Measurements from ENCODE around the gene SEZ6L.
A peak's percentile ranks its signal among the peaks of the same experiment; 100 is the strongest.

Gene SEZ6L

GRCh38 chr22:26174280-26174679, 5.0 kb downstream of the SEZ6L start:
- DNase-seq (ENCODE audit: low read depth, low spot score): peak; percentile 70

- no peak for DNase-seq (ENCODE audit: low read depth, low spot score)
Observed at GRCh38 chr22:26182723-26183122, 13.5 kb downstream of the SEZ6L start.

GRCh38 chr22:26185190-26185589, 15.9 kb downstream of the SEZ6L start:
- DNase-seq (ENCODE audit: low read depth, low spot score): no peak

- DNase-seq (ENCODE audit: low read depth, low spot score): no peak
Observed at GRCh38 chr22:26188341-26188740, 19.1 kb downstream of the SEZ6L start.

GRCh38 chr22:26194313-26194712, 25.1 kb downstream of the SEZ6L start:
- DNase-seq (ENCODE audit: low read depth, low spot score): no peak

GRCh38 chr22:26194877-26195276, 25.6 kb downstream of the SEZ6L start:
- no peak for DNase-seq (ENCODE audit: low read depth, low spot score)

GRCh38 chr22:26196657-26197056, 27.4 kb downstream of the SEZ6L start:
- DNase-seq (ENCODE audit: low read depth, low spot score): no peak

GRCh38 chr22:26197425-26197824, 28.2 kb downstream of the SEZ6L start:
- DNase-seq (ENCODE audit: low read depth, low spot score): no peak

GRCh38 chr22:26199665-26200064, 30.4 kb downstream of the SEZ6L start:
- no peak for DNase-seq (ENCODE audit: low read depth, low spot score)

GRCh38 chr22:26202280-26202924, 33.1 kb downstream of the SEZ6L start:
- DNase-seq (ENCODE audit: low read depth, low spot score): no peak

- DNase-seq (ENCODE audit: low read depth, low spot score): no peak
Observed at GRCh38 chr22:26205494-26205893, 36.2 kb downstream of the SEZ6L start.

- no peak for DNase-seq (ENCODE audit: low read depth, low spot score)
Observed at GRCh38 chr22:26210334-26210733, 41.1 kb downstream of the SEZ6L start.

- DNase-seq (ENCODE audit: low read depth, low spot score): no peak
Observed at GRCh38 chr22:26213826-26214225, 44.6 kb downstream of the SEZ6L start.

GRCh38 chr22:26214466-26214865, 45.2 kb downstream of the SEZ6L start:
- DNase-seq (ENCODE audit: low read depth, low spot score): no peak

GRCh38 chr22:26215736-26216135, 46.5 kb downstream of the SEZ6L start:
- no peak for DNase-seq (ENCODE audit: low read depth, low spot score)

GRCh38 chr22:26225207-26225606, 55.9 kb downstream of the SEZ6L start:
- no peak for DNase-seq (ENCODE audit: low read depth, low spot score)

GRCh38 chr22:26226538-26227297, 57.5 kb downstream of the SEZ6L start:
- DNase-seq (ENCODE audit: low read depth, low spot score): no peak

GRCh38 chr22:26229910-26230309, 60.6 kb downstream of the SEZ6L start:
- no peak for DNase-seq (ENCODE audit: low read depth, low spot score)

GRCh38 chr22:26234296-26234695, 65.0 kb downstream of the SEZ6L start:
- no peak for DNase-seq (ENCODE audit: low read depth, low spot score)

GRCh38 chr22:26235792-26236487, 66.7 kb downstream of the SEZ6L start:
- no peak for DNase-seq (ENCODE audit: low read depth, low spot score)

GRCh38 chr22:26236991-26237390, 67.7 kb downstream of the SEZ6L start:
- DNase-seq (ENCODE audit: low read depth, low spot score): no peak

GRCh38 chr22:26238596-26238995, 69.3 kb downstream of the SEZ6L start:
- DNase-seq (ENCODE audit: low read depth, low spot score): no peak

- DNase-seq (ENCODE audit: low read depth, low spot score): no peak
Observed at GRCh38 chr22:26239581-26239980, 70.3 kb downstream of the SEZ6L start.

Measured in iPS DF 19.7 (cell line).